ENCODE data around the gene UQCR10.

The UQCR10 gene

GRCh38 chr22:29758068-29758622 lies 9.0 kb upstream of the UQCR10 start:
- Histone ChIP-seq H3K4me3 (ENCODE audit: low read length) (no peak overlapping the region), H3K9me3 (ENCODE audit: low read length) (no peaks in the 10 kb centered on the region), H3K4me1 (ENCODE audit: insufficient read depth, low read length) (no peaks in the 10 kb centered on the region), H3K36me3 (ENCODE audit: insufficient read depth, low read length) (no peaks in the 10 kb centered on the region), H3K27me3 (ENCODE audit: insufficient read depth, low read length) (no peaks in the 10 kb centered on the region), H2AFZ (ENCODE audit: low read depth, low read length) (no peak overlapping the region)

DNA sequence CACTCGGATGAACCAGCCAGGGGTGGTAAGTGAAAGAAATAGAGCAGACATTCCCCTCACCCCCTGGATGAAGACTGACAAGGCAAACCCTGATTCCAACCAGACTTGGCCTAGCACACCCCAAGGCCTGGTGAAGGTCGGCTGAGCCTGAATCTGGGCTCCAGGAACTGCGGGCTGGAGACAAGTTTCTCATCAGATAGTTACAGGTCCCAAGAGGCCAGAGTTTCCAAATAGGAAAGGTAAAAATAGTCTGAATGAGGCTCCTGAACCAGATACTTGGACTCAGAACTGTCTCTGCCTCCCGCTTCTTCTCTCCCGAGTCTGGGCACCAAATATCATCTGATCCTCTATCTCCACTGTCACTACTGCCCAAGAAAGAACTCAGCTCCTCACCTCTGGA lies 8.2 kb upstream of the UQCR10 start:
- Histone ChIP-seq H3K9me3 (ENCODE audit: low read length) (no peaks in the 10 kb centered on the region), H2AFZ (ENCODE audit: low read depth, low read length) (no peak overlapping the region), H3K36me3 (ENCODE audit: insufficient read depth, low read length) (no peaks in the 10 kb centered on the region), H3K4me1 (ENCODE audit: insufficient read depth, low read length) (no peaks in the 10 kb centered on the region), H3K27me3 (ENCODE audit: insufficient read depth, low read length) (no peaks in the 10 kb centered on the region), H3K4me3 (ENCODE audit: low read length) (no peak overlapping the region)

- Histone ChIP-seq H2AFZ (ENCODE audit: low read depth, low read length) (no peak overlapping the region), H3K9me3 (ENCODE audit: low read length) (no peaks in the 10 kb centered on the region), H3K36me3 (ENCODE audit: insufficient read depth, low read length) (no peaks in the 10 kb centered on the region), H3K4me3 (ENCODE audit: low read length) (no peak overlapping the region), H3K27me3 (ENCODE audit: insufficient read depth, low read length) (no peaks in the 10 kb centered on the region), H3K4me1 (ENCODE audit: insufficient read depth, low read length) (peaks cover 9% of the 10 kb centered on the region)
Observed at GRCh38 chr22:29762263-29762662, 4.9 kb upstream of the UQCR10 start.

DNA sequence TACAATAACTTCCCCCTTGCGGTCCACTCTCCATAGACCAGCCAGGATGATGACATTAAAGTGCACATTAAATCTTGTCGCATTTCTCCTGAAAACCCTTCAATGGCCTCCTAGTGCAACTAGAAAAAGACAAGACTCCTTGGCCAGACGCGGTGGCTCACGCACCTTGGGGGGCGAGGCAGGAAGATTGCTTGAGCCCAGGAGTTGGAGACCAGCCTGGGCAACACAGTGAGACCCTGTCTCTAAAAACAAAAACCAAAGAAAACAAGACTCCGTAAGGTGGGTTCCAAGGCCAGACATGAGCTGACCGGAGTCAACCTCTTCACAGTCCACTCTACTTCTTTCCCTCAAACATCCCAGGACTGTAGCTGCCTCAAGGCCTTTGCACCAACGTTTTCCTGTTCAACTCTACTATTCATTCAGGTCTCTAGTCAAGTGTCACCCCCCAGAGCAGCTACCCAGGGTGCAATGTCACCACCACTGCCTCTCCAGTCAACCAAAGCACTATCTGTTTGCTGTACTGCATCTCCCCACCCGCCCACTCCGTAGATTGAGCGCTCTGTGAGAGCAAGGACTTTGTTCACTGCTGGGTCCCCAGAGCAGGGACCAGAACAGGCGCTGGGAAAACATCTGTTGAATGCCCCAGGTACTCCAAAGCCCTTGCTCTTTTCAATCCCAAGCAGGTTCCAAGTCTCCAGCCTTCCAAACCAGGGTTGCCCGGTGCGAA lies 1.1 kb upstream of the UQCR10 start:
- peaks cover 16% of the 10 kb centered on the region for H3K4me1 ChIP-seq (ENCODE audit: insufficient read depth, low read length)
- no peaks in the 10 kb centered on the region for H3K9me3 ChIP-seq (ENCODE audit: low read length)
- peaks cover 17% of the 10 kb centered on the region for H3K36me3 ChIP-seq (ENCODE audit: insufficient read depth, low read length)
- H3K27me3 ChIP-seq (ENCODE audit: insufficient read depth, low read length), result no peaks in the 10 kb centered on the region
- peak overlapping the region; percentile 17 for H2AFZ ChIP-seq (ENCODE audit: low read depth, low read length)
- peak overlapping the region; percentile 67 for H3K4me3 ChIP-seq (ENCODE audit: low read length)

- peak within 1 kb of the TSS; percentile 17 for H2AFZ ChIP-seq (ENCODE audit: low read depth, low read length)
- H3K4me3 ChIP-seq (ENCODE audit: low read length), result peak within 1 kb of the TSS; percentile 67
- no peaks in the 10 kb centered on the region for H3K9me3 ChIP-seq (ENCODE audit: low read length)
- no peaks in the 10 kb centered on the region for H3K27me3 ChIP-seq (ENCODE audit: insufficient read depth, low read length)
- H3K4me1 ChIP-seq (ENCODE audit: insufficient read depth, low read length), result peaks cover 16% of the 10 kb centered on the region
- peaks cover 17% of the 10 kb centered on the region for H3K36me3 ChIP-seq (ENCODE audit: insufficient read depth, low read length)
Observed at GRCh38 chr22:29766632-29767170, 468 bp upstream of the UQCR10 start, which contains the start of gene ZMAT5. ZMAT5 (minus strand) TSS chr22:29767007; CDS start chr22:29748544, 18,463 bp downstream.

DNA sequence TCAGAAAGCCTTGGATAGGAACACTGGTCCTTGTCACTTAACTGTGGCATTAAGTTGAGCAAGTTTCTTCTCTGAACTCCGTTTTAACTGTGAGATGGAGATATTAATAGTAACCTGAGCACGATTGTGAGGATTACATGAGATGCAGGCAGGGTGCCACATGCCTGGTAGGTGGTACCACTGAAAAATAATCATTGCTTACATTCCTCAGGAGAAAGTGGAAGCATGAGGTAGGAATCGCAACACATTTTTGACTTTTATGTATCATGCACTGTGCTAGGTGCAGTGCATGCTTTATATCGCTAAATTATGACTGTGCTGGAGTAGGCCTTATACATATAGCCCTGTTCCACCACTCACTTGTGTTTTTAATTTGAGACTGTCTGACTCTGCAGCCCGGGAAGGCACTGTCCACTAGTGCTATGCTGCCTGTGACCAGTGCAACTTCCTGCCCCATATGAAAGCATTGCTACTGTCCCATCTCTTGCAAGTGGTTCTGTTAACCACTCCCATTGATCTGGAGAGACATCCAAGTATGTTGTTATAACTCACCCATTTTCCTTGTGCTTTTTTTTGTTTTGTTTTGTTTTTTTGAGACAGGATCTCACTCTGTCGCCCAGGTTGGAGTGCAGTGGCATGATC lies 1.0 kb downstream of the UQCR10 start:
- no peaks in the 10 kb centered on the region for H3K9me3 ChIP-seq (ENCODE audit: low read length)
- peaks cover 17% of the 10 kb centered on the region for H3K36me3 ChIP-seq (ENCODE audit: insufficient read depth, low read length)
- H3K4me3 ChIP-seq (ENCODE audit: low read length), result peak overlapping the region; percentile 67
- no peaks in the 10 kb centered on the region for H3K27me3 ChIP-seq (ENCODE audit: insufficient read depth, low read length)
- peaks cover 16% of the 10 kb centered on the region for H3K4me1 ChIP-seq (ENCODE audit: insufficient read depth, low read length)
- H2AFZ ChIP-seq (ENCODE audit: low read depth, low read length), result no peak overlapping the region

DNA sequence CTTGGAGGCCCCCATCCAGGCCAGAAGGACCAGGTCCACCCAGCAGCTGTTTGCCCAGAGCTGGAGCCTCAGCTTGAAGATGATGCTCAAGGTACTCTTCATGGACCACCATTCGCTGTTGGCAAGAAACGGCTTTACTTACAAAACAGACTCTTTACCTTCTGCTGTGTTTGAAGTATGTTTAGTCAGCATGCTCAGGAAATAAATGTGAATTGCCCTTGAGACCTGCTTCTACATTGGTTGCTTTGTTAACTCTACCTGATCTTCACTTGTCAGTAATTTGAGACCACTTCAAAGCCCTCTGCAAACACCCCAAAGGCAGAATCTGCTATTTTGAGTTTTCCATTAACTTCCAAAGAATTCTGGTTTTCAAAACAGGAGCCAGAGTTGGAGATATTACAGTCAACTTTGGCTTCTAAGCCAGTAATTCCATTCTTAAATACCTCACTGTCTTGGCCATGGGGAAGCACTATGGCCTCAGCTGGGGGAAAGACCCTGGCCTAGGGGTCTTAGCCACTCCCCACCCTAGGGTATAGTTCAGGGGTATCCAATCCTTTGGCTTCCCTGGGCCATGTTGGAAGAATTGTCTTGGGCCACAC lies 2.7 kb downstream of the UQCR10 start:
- H3K36me3 ChIP-seq (ENCODE audit: insufficient read depth, low read length), result peaks cover 17% of the 10 kb centered on the region
- H2AFZ ChIP-seq (ENCODE audit: low read depth, low read length), result no peak overlapping the region
- H3K27me3 ChIP-seq (ENCODE audit: insufficient read depth, low read length), result no peaks in the 10 kb centered on the region
- no peak overlapping the region for H3K4me3 ChIP-seq (ENCODE audit: low read length)
- H3K4me1 ChIP-seq (ENCODE audit: insufficient read depth, low read length), result peaks cover 16% of the 10 kb centered on the region
- no peaks in the 10 kb centered on the region for H3K9me3 ChIP-seq (ENCODE audit: low read length)

DNA sequence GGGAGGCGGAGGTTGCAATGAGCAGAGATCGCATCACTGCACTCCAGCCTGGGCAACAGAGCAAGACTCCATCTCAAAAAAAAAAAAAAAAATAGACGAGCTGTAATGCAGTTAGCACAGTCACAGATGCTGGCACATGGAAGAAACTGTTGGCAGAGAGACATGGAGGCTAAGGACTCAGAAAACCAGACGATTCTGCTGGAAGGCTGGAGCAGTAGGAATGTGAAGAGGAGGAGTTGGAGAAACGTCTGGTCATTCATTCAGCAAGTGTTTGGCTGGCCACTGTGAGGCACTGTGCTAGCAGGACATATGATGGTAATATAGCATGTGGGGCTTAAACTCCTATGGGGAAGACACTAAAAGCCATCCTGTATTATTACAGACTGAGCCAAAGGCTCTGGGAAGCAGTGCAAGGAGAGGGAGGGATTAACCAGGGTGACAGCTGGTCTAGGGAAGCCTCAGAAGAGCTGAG lies 5.0 kb downstream of the UQCR10 start:
- no peaks in the 10 kb centered on the region for H3K9me3 ChIP-seq (ENCODE audit: low read length)
- peaks cover 17% of the 10 kb centered on the region for H3K36me3 ChIP-seq (ENCODE audit: insufficient read depth, low read length)
- H3K4me1 ChIP-seq (ENCODE audit: insufficient read depth, low read length), result peaks cover 7% of the 10 kb centered on the region
- no peak overlapping the region for H3K4me3 ChIP-seq (ENCODE audit: low read length)
- no peaks in the 10 kb centered on the region for H3K27me3 ChIP-seq (ENCODE audit: insufficient read depth, low read length)
- H2AFZ ChIP-seq (ENCODE audit: low read depth, low read length), result no peak overlapping the region

- Histone ChIP-seq H3K27me3 (ENCODE audit: insufficient read depth, low read length) (no peaks in the 10 kb centered on the region), H3K9me3 (ENCODE audit: low read length) (no peaks in the 10 kb centered on the region)
Observed at GRCh38 chr22:29773233-29773632, 6.1 kb downstream of the UQCR10 start.

GRCh38 chr22:29780220-29780619 lies 13.1 kb downstream of the UQCR10 start:
- H3K4me1 ChIP-seq (ENCODE audit: insufficient read depth, low read length), result peaks cover 28% of the 10 kb centered on the region
- H3K27me3 ChIP-seq (ENCODE audit: insufficient read depth, low read length), result no peaks in the 10 kb centered on the region
- no peak overlapping the region for H2AFZ ChIP-seq (ENCODE audit: low read depth, low read length)
- no peaks in the 10 kb centered on the region for H3K9me3 ChIP-seq (ENCODE audit: low read length)
- H3K4me3 ChIP-seq (ENCODE audit: low read length), result no peak overlapping the region
- H3K36me3 ChIP-seq (ENCODE audit: insufficient read depth, low read length), result no peaks in the 10 kb centered on the region

More at GRCh38 chr22:29773233-29773632, 6.1 kb downstream of the UQCR10 start:
- Histone ChIP-seq H3K36me3 (ENCODE audit: insufficient read depth, low read length) (peaks cover 17% of the 10 kb centered on the region), H2AFZ (ENCODE audit: low read depth, low read length) (no peak overlapping the region), H3K4me1 (ENCODE audit: insufficient read depth, low read length) (peaks cover 5% of the 10 kb centered on the region), H3K4me3 (ENCODE audit: low read length) (no peak overlapping the region)

GRCh38 chr22:29780748-29781676 lies 13.8 kb downstream of the UQCR10 start:
- Histone ChIP-seq H3K4me3 (ENCODE audit: low read length) (no peak overlapping the region), H3K27me3 (ENCODE audit: insufficient read depth, low read length) (no peaks in the 10 kb centered on the region), H3K36me3 (ENCODE audit: insufficient read depth, low read length) (no peaks in the 10 kb centered on the region), H3K9me3 (ENCODE audit: low read length) (no peaks in the 10 kb centered on the region), H2AFZ (ENCODE audit: low read depth, low read length) (peak overlapping the region; percentile 10), H3K4me1 (ENCODE audit: insufficient read depth, low read length) (peaks cover 28% of the 10 kb centered on the region)

Measured in neuron (in vitro differentiated cells).